ENCODE measurements around the gene ELK4. TPM values are rescaled to one million over a fixed set of nuclear protein-coding genes. Genes with fewer than 3 reads are reported as not detected.

The ELK4 gene
- total RNA-seq, 1 donor from 2014 or later, result 36.3 TPM

DNA sequence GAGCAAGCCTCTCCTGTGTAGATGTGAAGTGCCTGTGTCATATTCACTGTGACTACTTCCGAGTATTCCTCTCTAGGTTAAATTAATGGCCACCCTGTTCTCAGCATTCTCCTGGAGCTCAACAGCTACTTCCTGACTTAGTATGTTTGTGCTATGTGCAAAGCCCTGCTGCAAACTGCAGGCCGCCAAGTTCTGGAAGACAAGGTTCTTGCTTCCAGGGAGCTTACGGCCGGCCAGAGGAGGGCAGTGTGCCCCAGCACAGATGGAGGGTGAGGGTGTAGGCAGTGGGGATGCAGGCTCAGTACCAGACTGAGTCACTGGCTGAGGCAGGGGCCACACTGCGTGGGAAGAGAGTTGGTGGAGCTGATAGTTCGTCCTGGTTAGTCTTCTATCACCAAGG, 43.2 kb downstream of the ELK4 start:
- DNase-seq, result no peak

DNA sequence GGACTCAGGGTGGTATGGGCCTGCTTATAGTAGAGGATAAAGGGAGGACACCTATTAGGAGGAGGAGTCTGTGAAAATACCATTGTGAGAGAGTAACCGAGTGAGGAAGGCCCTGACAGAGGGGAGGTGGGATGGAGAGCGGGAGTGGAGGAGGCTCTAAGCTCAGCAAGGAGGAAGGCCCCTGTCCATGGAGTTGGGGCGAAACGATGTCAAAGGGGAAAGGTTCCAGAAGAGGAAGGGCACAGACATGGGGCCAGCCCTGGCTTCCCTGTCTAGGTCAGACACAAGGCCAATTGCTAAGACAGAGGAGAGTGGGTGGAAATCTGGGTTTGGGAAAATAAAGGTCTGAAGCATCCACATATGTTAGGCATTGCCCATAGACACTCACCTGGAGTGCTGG, 44.2 kb downstream of the ELK4 start:
- TF ChIP-seq, protein P1, sequence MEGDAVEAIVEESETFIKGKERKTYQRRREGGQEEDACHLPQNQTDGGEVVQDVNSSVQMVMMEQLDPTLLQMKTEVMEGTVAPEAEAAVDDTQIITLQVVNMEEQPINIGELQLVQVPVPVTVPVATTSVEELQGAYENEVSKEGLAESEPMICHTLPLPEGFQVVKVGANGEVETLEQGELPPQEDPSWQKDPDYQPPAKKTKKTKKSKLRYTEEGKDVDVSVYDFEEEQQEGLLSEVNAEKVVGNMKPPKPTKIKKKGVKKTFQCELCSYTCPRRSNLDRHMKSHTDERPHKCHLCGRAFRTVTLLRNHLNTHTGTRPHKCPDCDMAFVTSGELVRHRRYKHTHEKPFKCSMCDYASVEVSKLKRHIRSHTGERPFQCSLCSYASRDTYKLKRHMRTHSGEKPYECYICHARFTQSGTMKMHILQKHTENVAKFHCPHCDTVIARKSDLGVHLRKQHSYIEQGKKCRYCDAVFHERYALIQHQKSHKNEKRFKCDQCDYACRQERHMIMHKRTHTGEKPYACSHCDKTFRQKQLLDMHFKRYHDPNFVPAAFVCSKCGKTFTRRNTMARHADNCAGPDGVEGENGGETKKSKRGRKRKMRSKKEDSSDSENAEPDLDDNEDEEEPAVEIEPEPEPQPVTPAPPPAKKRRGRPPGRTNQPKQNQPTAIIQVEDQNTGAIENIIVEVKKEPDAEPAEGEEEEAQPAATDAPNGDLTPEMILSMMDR (IDR thresholded peaks at IDR 0.05; ENCODE audit: borderline replicate concordance), result no peak
- no peak for DNase-seq
- no peak overlapping the region for H3K27ac ChIP-seq (replicated peaks)

More for the DNA sequence above, 43.2 kb downstream of the ELK4 start:
- Histone ChIP-seq H3K27me3 (ENCODE audit: low read depth) (no peaks in the 10 kb centered on the region), H3K4me3 (no peak overlapping the region), H3K36me3 (no peaks in the 10 kb centered on the region), H3K4me1 (peaks cover 15% of the 10 kb centered on the region), H3K27ac (replicated peaks) (no peak overlapping the region), H3K9me3 (replicated peaks) (no peaks in the 10 kb centered on the region)
- intact Hi-C loops (cut with micrococcal nuclease), result no loop called here
- TF ChIP-seq, protein P1 (IDR thresholded peaks at IDR 0.05; ENCODE audit: borderline replicate concordance), result no peak

DNA sequence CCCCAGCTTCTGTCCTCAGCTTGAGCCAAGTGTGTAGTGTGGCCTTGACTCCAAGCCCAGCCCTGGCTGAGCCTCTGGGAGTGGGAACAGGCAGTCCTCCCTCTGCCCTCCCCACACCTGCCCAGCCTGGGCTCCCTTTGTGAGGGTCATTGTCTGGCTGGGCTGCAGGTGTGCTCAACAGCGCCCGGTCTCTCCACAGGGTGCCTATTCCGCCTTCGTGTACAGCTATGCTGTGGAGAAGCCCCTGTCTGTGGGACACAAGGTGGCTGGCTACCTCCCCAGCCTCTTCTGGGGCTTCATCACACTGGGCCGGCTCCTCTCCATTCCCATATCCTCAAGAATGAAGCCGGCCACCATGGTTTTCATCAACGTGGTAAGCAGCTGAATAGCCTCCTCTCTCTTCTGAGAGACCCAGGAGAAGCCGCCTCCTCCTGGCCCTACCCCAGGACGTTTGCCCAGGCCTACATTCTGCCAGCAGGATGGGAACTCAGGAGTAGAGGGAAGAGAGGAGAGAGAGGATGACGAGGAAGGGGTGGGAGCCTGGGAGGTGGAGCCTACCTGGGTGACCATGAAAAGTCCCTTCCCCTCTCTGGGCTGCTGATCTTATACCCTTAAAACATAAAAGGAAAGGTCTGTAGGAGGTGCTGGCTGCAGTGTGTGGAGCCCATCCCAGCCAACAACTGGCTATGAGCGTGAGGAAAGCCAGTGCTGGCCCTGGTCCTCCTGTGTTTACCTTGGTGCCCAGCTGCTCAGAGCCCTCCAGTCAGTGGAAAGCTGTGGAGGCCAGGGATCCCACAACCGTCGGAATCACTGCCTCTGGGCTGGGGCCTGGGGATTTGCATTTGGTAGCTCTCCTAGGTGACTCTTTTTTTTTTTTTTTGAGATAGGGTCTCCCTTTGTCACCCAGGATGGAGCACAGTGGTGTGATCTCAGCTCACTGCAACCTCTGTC, 45.7 kb downstream of the ELK4 start:
- intact Hi-C loops (cut with micrococcal nuclease), result no loop called here
- DNase-seq, result no peak
- TF ChIP-seq, protein P1 (IDR thresholded peaks at IDR 0.05; ENCODE audit: borderline replicate concordance), result no peak
- H3K9me3 ChIP-seq (replicated peaks), result no peaks in the 10 kb centered on the region
- peaks cover 5% of the 10 kb centered on the region for H3K27me3 ChIP-seq (ENCODE audit: low read depth)
- no peaks in the 10 kb centered on the region for H3K36me3 ChIP-seq
- H3K27ac ChIP-seq (replicated peaks), result no peak overlapping the region
- H3K4me1 ChIP-seq, result peaks cover 18% of the 10 kb centered on the region
- H3K4me3 ChIP-seq, result no peak overlapping the region

More for the DNA sequence above, 44.2 kb downstream of the ELK4 start:
- Histone ChIP-seq H3K4me3 (no peak overlapping the region), H3K4me1 (peaks cover 21% of the 10 kb centered on the region), H3K27me3 (ENCODE audit: low read depth) (no peaks in the 10 kb centered on the region), H3K9me3 (replicated peaks) (no peaks in the 10 kb centered on the region), H3K36me3 (no peaks in the 10 kb centered on the region)
- intact Hi-C loops (cut with micrococcal nuclease), result no loop called here

DNA sequence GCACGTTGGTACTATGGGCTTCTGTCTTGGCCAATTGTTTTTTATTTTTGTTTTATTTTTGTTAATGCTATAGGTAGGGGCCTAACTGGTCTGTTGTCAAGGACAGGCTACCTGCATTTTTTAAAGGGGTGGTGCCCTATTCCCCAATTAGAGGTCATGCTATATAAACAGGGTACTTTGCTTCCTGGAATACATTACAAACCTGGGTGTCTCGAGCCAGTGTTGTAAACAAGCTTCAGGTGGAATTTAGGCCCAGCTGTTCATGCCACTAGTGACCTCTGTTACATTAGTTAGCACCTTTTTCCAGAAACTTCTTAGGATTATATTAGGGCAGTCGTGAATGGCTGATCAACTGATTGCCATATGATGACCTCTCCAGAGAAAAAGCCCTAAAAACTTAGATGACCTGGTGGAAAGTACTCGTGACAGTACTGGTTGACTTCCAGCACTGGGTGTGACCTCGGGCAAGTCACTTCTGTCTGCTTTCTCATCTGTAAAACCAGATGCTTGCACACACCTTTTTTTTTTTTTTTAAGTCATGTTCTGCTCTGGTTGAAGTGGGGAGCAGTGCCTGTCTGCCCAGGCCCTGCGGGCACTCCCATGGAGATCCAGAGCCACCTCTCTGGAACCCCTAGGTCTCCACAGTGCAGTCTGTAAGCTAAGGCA, 46.5 kb downstream of the ELK4 start:
- intact Hi-C loops (cut with micrococcal nuclease), result no loop called here
- TF ChIP-seq, protein P1 (IDR thresholded peaks at IDR 0.05; ENCODE audit: borderline replicate concordance), result no peak

DNA sequence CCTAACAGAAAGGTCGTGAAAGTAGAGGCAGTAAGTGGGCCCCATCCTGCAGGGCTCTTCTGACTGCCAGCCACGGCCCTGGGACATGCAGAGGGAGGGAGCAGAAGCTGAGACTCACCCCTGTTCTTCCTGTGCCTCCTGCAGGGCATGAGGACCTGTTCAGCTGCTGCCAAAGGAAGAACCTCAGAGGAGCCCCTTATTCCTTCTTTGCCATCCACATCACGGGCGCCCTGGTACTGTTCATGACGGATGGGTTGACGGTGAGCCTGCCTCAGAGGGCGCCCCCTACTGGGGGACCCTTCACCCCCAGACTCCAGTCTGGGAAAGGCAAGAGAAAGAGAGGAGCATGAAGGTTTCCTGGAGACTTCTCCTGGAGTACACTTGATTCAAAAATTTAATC, 47.1 kb downstream of the ELK4 start:
- Histone ChIP-seq H3K36me3 (no peaks in the 10 kb centered on the region), H3K4me1 (peaks cover 18% of the 10 kb centered on the region), H3K27me3 (ENCODE audit: low read depth) (peaks cover 19% of the 10 kb centered on the region), H3K4me3 (no peak overlapping the region), H3K27ac (replicated peaks) (no peak overlapping the region), H3K9me3 (replicated peaks) (no peaks in the 10 kb centered on the region)
- DNase-seq, result no peak
- intact Hi-C loops (cut with micrococcal nuclease), result no loop called here
- TF ChIP-seq, protein P1 (IDR thresholded peaks at IDR 0.05; ENCODE audit: borderline replicate concordance), result peak; percentile 29

More for the DNA sequence above, 46.5 kb downstream of the ELK4 start:
- Histone ChIP-seq H3K36me3 (no peaks in the 10 kb centered on the region), H3K9me3 (replicated peaks) (no peaks in the 10 kb centered on the region), H3K4me1 (peaks cover 18% of the 10 kb centered on the region), H3K4me3 (no peak overlapping the region), H3K27me3 (ENCODE audit: low read depth) (peaks cover 13% of the 10 kb centered on the region), H3K27ac (replicated peaks) (no peak overlapping the region)
- DNase-seq, result no peak
